Stimulated activated naive CD8-positive, alpha-beta T cell treated with anti-CD3 and anti-CD28 coated beads, Interleukin-15, Interleukin-2, amounts not matched to agents 100 ng/mL and 50 ng/mL, for 24 hours (primary cell): ENCODE measurements around the gene SLC38A8.

Experiments
- H3K27ac Mint-ChIP-seq: one replicate; pipeline ENCODE4 v1.8.0; 2021; ENCODE audit warnings: mild to moderate bottlenecking, mixed read lengths
- H3K27me3 Mint-ChIP-seq: one replicate; pipeline ENCODE4 v1.8.0; 2021; ENCODE audit warnings: mixed read lengths
- H3K36me3 Mint-ChIP-seq: one replicate; pipeline ENCODE4 v1.8.0; 2021; ENCODE audit warnings: low read depth, mixed read lengths
- H3K4me1 Mint-ChIP-seq: one replicate; pipeline ENCODE4 v1.8.0; 2021; ENCODE audit warnings: low read depth, mixed read lengths
- H3K4me3 Mint-ChIP-seq: one replicate; pipeline ENCODE4 v1.8.0; 2021; ENCODE audit warnings: mild to moderate bottlenecking, mixed read lengths
- H3K9me3 Mint-ChIP-seq: one replicate; pipeline ENCODE4 v1.8.0; 2021; ENCODE audit warnings: mixed read lengths

SLC38A8 gene

GRCh38 chr16:83961591-83961990 lies 81.0 kb downstream of the SLC38A8 start:
- Mint-ChIP-seq H3K27ac (no peak overlapping the region), H3K27me3 (no peaks in the 10 kb centered on the region), H3K36me3 (no peaks in the 10 kb centered on the region), H3K4me3 (no peak overlapping the region), H3K9me3 (no peaks in the 10 kb centered on the region), H3K4me1 (no peaks in the 10 kb centered on the region)

- Mint-ChIP-seq H3K27me3 (no peaks in the 10 kb centered on the region), H3K27ac (no peak overlapping the region), H3K36me3 (no peaks in the 10 kb centered on the region), H3K9me3 (no peaks in the 10 kb centered on the region), H3K4me3 (no peak overlapping the region), H3K4me1 (no peaks in the 10 kb centered on the region)
Observed at GRCh38 chr16:83960521-83961249, 81.9 kb downstream of the SLC38A8 start.
